ENCODE data around the gene YIPF4. TPM values are rescaled to one million over a fixed set of nuclear protein-coding genes. Genes with fewer than 3 reads are reported as not detected.

The YIPF4 gene
- total RNA-seq, 1 experiment from 2014 or later, result 57.0 TPM

GRCh38 chr2:32260376-32260775 is 17.3 kb upstream of the YIPF4 start:
- Mint-ChIP-seq H3K27ac (ENCODE audit: unreplicated experiment) (no peak overlapping the region), H3K9me3 (ENCODE audit: low read depth, unreplicated experiment) (no peaks in the 10 kb centered on the region), H3K36me3 (ENCODE audit: insufficient read depth, unreplicated experiment) (no peaks in the 10 kb centered on the region), H3K4me3 (ENCODE audit: low read depth, unreplicated experiment) (no peak overlapping the region), H3K4me1 (ENCODE audit: low read depth, unreplicated experiment) (no peaks in the 10 kb centered on the region), H3K27me3 (ENCODE audit: unreplicated experiment) (no peaks in the 10 kb centered on the region)
- CTCF ChIA-PET, result no interaction called here
- TF ChIP-seq CTCF (IDR thresholded peaks at IDR 0.05; ENCODE audit: unreplicated experiment), result no peak
- DNase-seq, result no peak
- no TSS peak for BruUV-seq (replicated peaks)
- intact Hi-C loops (cut with micrococcal nuclease; ENCODE audit: unreplicated experiment), result no loop called here

- H3K27me3 Mint-ChIP-seq (ENCODE audit: unreplicated experiment), result no peaks in the 10 kb centered on the region
- H3K27ac Mint-ChIP-seq (ENCODE audit: unreplicated experiment), result no peak overlapping the region
- no TSS peak for BruUV-seq (replicated peaks)
- intact Hi-C loops (cut with micrococcal nuclease; ENCODE audit: unreplicated experiment), result no loop called here
- H3K9me3 Mint-ChIP-seq (ENCODE audit: low read depth, unreplicated experiment), result no peaks in the 10 kb centered on the region
- no peak overlapping the region for H3K4me3 Mint-ChIP-seq (ENCODE audit: low read depth, unreplicated experiment)
- CTCF ChIA-PET, result no interaction called here
- DNase-seq, result no peak
- H3K4me1 Mint-ChIP-seq (ENCODE audit: low read depth, unreplicated experiment), result no peaks in the 10 kb centered on the region
- no peaks in the 10 kb centered on the region for H3K36me3 Mint-ChIP-seq (ENCODE audit: insufficient read depth, unreplicated experiment)
- no peak for TF ChIP-seq CTCF (IDR thresholded peaks at IDR 0.05; ENCODE audit: unreplicated experiment)
Observed at GRCh38 chr2:32262105-32262504, 15.6 kb upstream of the YIPF4 start.

- no TSS peak for BruUV-seq (replicated peaks)
- CTCF ChIA-PET, result interaction anchor here (0.5 kb wide), 1 partner anchor 11 kb away, joined by 3 read pairs; no protein-coding TSS in a partner anchor
- intact Hi-C loops (cut with micrococcal nuclease; ENCODE audit: unreplicated experiment), result no loop called here
- no peak within 1 kb of the TSS for H3K27ac Mint-ChIP-seq (ENCODE audit: unreplicated experiment)
- no peak within 1 kb of the TSS for H3K4me3 Mint-ChIP-seq (ENCODE audit: low read depth, unreplicated experiment)
- H3K27me3 Mint-ChIP-seq (ENCODE audit: unreplicated experiment), result no peaks in the 10 kb centered on the region
- H3K36me3 Mint-ChIP-seq (ENCODE audit: insufficient read depth, unreplicated experiment), result no peaks in the 10 kb centered on the region
- no peaks in the 10 kb centered on the region for H3K9me3 Mint-ChIP-seq (ENCODE audit: low read depth, unreplicated experiment)
- no peaks in the 10 kb centered on the region for H3K4me1 Mint-ChIP-seq (ENCODE audit: low read depth, unreplicated experiment)
- no peak for TF ChIP-seq CTCF (IDR thresholded peaks at IDR 0.05; ENCODE audit: unreplicated experiment)
- no peak for DNase-seq
Observed at GRCh38 chr2:32264422-32265105, 13.1 kb upstream of the YIPF4 start, which contains the start of gene NLRC4. Gene NLRC4 (minus strand): TSS chr2:32264886. CDS start chr2:32256775, 8,111 bp downstream.

GRCh38 chr2:32271063-32271462 is 6.6 kb upstream of the YIPF4 start:
- CTCF ChIA-PET, result no interaction called here
- intact Hi-C loops (cut with micrococcal nuclease; ENCODE audit: unreplicated experiment), result no loop called here
- Mint-ChIP-seq H3K36me3 (ENCODE audit: insufficient read depth, unreplicated experiment) (no peaks in the 10 kb centered on the region), H3K4me1 (ENCODE audit: low read depth, unreplicated experiment) (peaks cover 7% of the 10 kb centered on the region), H3K9me3 (ENCODE audit: low read depth, unreplicated experiment) (no peaks in the 10 kb centered on the region), H3K27ac (ENCODE audit: unreplicated experiment) (no peak overlapping the region), H3K4me3 (ENCODE audit: low read depth, unreplicated experiment) (no peak overlapping the region), H3K27me3 (ENCODE audit: unreplicated experiment) (no peaks in the 10 kb centered on the region)
- no TSS peak for BruUV-seq (replicated peaks)
- no peak for DNase-seq
- no peak for TF ChIP-seq CTCF (IDR thresholded peaks at IDR 0.05; ENCODE audit: unreplicated experiment)

Measured in Calu3 (cell line).